HG03280 (cell line): ENCODE data around the gene WDR27.

ENCODE experiments used
- ATAC-seq: cut with Tn5 transposase; IDR thresholded peaks from one replicate; pipeline ENCODE4 v1.9.1; 2021; ENCODE audit warnings: mild to moderate bottlenecking, moderate library complexity; ENCODE audit not compliant: unreplicated experiment

The WDR27 gene

GRCh38 chr6:169568314-169569087, 133.3 kb downstream of the WDR27 start:
- peak; percentile 63 for ATAC-seq

- no peak for ATAC-seq
Measured at GRCh38 chr6:169567819-169568218, 134.0 kb downstream of the WDR27 start.

GRCh38 chr6:169566961-169567750, 134.7 kb downstream of the WDR27 start:
- no peak for ATAC-seq

- no peak for ATAC-seq
Measured at GRCh38 chr6:169566319-169566718, 135.5 kb downstream of the WDR27 start.

- ATAC-seq = no peak
Measured at GRCh38 chr6:169564453-169565240, 137.2 kb downstream of the WDR27 start.

- no peak for ATAC-seq
Measured at GRCh38 chr6:169561665-169562064, 140.2 kb downstream of the WDR27 start.

GRCh38 chr6:169559592-169559991, 142.2 kb downstream of the WDR27 start:
- ATAC-seq = no peak

- ATAC-seq = no peak
Measured at GRCh38 chr6:169558774-169559441, 142.9 kb downstream of the WDR27 start.

- no peak for ATAC-seq
Measured at GRCh38 chr6:169558378-169558773, 143.5 kb downstream of the WDR27 start.

- no peak for ATAC-seq
Measured at GRCh38 chr6:169557887-169558286, 143.9 kb downstream of the WDR27 start.

GRCh38 chr6:169556758-169557548, 144.9 kb downstream of the WDR27 start:
- ATAC-seq = peak; percentile 100

GRCh38 chr6:169555971-169556617, 145.7 kb downstream of the WDR27 start:
- ATAC-seq = no peak

GRCh38 chr6:169545982-169546381, 155.8 kb downstream of the WDR27 start:
- ATAC-seq = no peak

- no peak for ATAC-seq
Measured at GRCh38 chr6:169543704-169544103, 158.1 kb downstream of the WDR27 start.

- ATAC-seq = no peak
Measured at GRCh38 chr6:169542491-169542890, 159.3 kb downstream of the WDR27 start.

GRCh38 chr6:169539176-169539897, 162.5 kb downstream of the WDR27 start:
- ATAC-seq = no peak

GRCh38 chr6:169536446-169537170, 165.2 kb downstream of the WDR27 start:
- ATAC-seq = no peak

GRCh38 chr6:169534039-169534421, 167.8 kb downstream of the WDR27 start:
- no peak for ATAC-seq
